NT2/D1 (cell line): ENCODE data around the gene KREMEN1.

Experiments
- SUZ12 ChIP-seq: IDR thresholded peaks from 2 replicates; pipeline ENCODE4 v1.6.1; 2011; ENCODE audit not compliant: insufficient read length, insufficient read depth; ENCODE audit errors: extremely low read depth
- ZNF274 ChIP-seq: IDR thresholded peaks from 2 replicates; pipeline ENCODE4 v1.6.1; 2011; ENCODE audit warnings: mild to moderate bottlenecking, low read depth, low read length

DNA sequence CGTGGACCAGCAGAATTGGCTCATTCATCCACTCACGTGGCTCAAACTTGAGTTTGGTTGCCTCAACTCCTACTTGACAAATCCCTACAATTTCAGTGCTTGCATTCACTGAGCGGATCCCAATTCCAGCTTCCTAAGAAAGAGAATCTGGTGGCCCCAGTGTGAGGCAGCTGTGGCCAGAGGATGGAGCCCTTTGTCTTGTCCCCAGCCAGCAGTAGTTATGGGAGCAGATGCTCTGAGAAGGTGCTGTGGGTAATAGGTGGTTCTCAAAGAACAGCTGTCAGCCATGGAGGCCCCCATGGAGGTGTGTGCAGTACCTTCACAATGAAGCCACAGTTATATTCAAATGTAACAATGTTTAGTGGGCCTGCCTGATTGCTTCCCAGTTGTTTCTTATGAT lies 39.3 kb downstream of the KREMEN1 start:
- TF ChIP-seq ZNF274 = no peak
- no peak for TF ChIP-seq SUZ12
